Measurements from ENCODE around the gene MAGEA2B. TPM values are rescaled to one million over a fixed set of nuclear protein-coding genes. Genes with fewer than 3 reads are reported as not detected.
"Not testable (repeated sequence)": the region's sequence is repeated elsewhere in the genome, so short reads cannot be mapped to it uniquely, and the experiment has no call there.

Gene MAGEA2B
- total and polyA plus RNA-seq, 2 of the 4 experiments (the other 2 are of a cell fraction) = not detected

DNA sequence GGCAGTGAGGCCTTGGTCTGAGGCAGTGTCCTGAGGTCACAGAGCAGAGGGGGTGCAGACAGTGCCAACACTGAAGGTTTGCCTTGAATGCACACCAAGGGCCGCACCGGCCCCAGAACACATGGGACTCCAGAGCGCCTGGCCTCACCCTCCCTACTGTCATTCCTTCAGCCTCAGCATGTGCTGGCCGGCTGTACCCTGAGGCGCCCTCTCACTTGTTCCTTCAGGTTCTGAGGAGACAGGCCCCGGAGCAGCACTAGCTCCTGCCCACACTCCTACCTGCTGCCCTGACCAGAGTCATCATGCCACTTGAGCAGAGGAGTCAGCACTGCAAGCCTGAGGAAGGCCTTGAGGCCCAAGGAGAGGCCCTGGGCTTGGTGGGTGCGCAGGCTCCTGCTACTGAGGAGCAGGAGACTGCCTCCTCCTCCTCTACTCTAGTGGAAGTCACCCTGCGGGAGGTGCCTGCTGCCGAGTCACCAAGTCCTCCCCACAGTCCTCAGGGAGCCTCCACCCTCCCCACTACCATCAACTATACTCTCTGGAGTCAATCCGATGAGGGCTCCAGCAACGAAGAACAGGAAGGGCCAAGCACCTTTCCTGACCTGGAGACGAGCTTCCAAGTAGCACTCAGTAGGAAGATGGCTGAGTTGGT is 21.6 kb downstream of the MAGEA2B start:
- H3K4me3 ChIP-seq (ENCODE audit: insufficient read depth, low read depth, low read length) = no peak overlapping the region
- no peak overlapping the region for H2AK5ac ChIP-seq (ENCODE audit: low read depth, low read length)
- no peak overlapping the region for H3K4me2 ChIP-seq (ENCODE audit: low read depth, low read length)
- no peak for ATAC-seq (ENCODE audit: low read depth)
- no peak overlapping the region for H2BK5ac ChIP-seq (ENCODE audit: low read depth, low read length, poor library complexity, severe bottlenecking)
- H3K56ac ChIP-seq (ENCODE audit: extremely low read depth, insufficient read depth, low read length) = no peak overlapping the region
- BruUV-seq (replicated peaks) = no TSS peak
- no peak overlapping the region for H2BK15ac ChIP-seq (ENCODE audit: low read depth, low read length)
- H3K18ac ChIP-seq (ENCODE audit: low read depth, low read length) = no peak overlapping the region
- no peak overlapping the region for H3K9ac ChIP-seq (ENCODE audit: low read depth, low read length)
- dilution Hi-C loops (cut with HindIII; ENCODE audit: low sequenced_read_pairs, unreplicated experiment) = no loop called here
- H3K36me3 ChIP-seq (ENCODE audit: control insufficient read depth, insufficient read depth, low read length) = no peaks in the 10 kb centered on the region
- H3K27ac ChIP-seq (ENCODE audit: insufficient read depth, low read length) = no peak overlapping the region
- no peak overlapping the region for H2BK120ac ChIP-seq (ENCODE audit: low read depth, low read length)
- in situ Hi-C loops (cut with MboI; ENCODE audit: low sequenced_read_pairs) = no loop called here
- H4K91ac ChIP-seq (ENCODE audit: insufficient read depth, low read depth, low read length) = no peak overlapping the region
- H3K14ac ChIP-seq (replicated peaks; ENCODE audit: low read depth, low read length) = no peak overlapping the region
- H2BK20ac ChIP-seq (ENCODE audit: low read depth, low read length) = no peak overlapping the region
- no peaks in the 10 kb centered on the region; the same call in 1 of the 2 replicates for H3K9me3 ChIP-seq (ENCODE audit: control insufficient read depth, insufficient read depth, low read length)
- CTCF ChIA-PET = no interaction called here
- H4K8ac ChIP-seq (ENCODE audit: low read depth in 2 of 2, low read length in 2 of 2) = no peak overlapping the region
- H4K5ac ChIP-seq (ENCODE audit: low read depth, low read length) = no peak overlapping the region
- H2AK9ac ChIP-seq (replicated peaks; ENCODE audit: low read depth, low read length, poor library complexity) = no peak overlapping the region
- H3K27me3 ChIP-seq (ENCODE audit: control insufficient read depth, insufficient read depth, low read length) = no peaks in the 10 kb centered on the region
- H2AFZ ChIP-seq (replicated peaks; ENCODE audit: low read length, poor library complexity) = no peak overlapping the region
- WGBS, 2 experiments (ENCODE audit: extremely low coverage in 2 of 2, insufficient read length in 1 of 2) = 72% methylated on average over 5 of the region's 12 CpGs; no CpG with 5 or more reads in 1 of the 2 experiments
- DNase-seq = no peak
- no peaks in the 10 kb centered on the region for H4K20me1 ChIP-seq (ENCODE audit: insufficient read depth, low read length)
- H3K9me1 ChIP-seq (ENCODE audit: insufficient read depth, low read length) = no peaks in the 10 kb centered on the region
- H3K4ac ChIP-seq (ENCODE audit: low read depth, low read length) = no peak overlapping the region
- H3K79me1 ChIP-seq (ENCODE audit: low read depth in 1 of 2, low read length in 2 of 2) = no peaks in the 10 kb centered on the region
- POLR2A ChIA-PET (ENCODE audit: unreplicated experiment) = no interaction called here
- H3K4me1 ChIP-seq (ENCODE audit: control insufficient read depth, insufficient read depth, low read length) = no peaks in the 10 kb centered on the region
- H3K23ac ChIP-seq (ENCODE audit: low read depth, low read length) = no peak overlapping the region
- TF ChIP-seq MAFK (IDR thresholded peaks at IDR 0.05; ENCODE audit: low read depth, low read length) (no peak), SMC3 (IDR thresholded peaks at IDR 0.05; ENCODE audit: low read depth, low read length) (no peak), CHD1 (IDR thresholded peaks at IDR 0.05; ENCODE audit: low read depth, low read length) (no peak), CEBPB (IDR thresholded peaks at IDR 0.05; ENCODE audit: low read depth, low read length) (no peak), USF2 (IDR thresholded peaks at IDR 0.05; ENCODE audit: low read depth, low read length) (no peak), POLR2A (IDR thresholded peaks at IDR 0.05; ENCODE audit: low read depth, low read length) (no peak)
- intact Hi-C loops (cut with micrococcal nuclease) = no loop called here

DNA sequence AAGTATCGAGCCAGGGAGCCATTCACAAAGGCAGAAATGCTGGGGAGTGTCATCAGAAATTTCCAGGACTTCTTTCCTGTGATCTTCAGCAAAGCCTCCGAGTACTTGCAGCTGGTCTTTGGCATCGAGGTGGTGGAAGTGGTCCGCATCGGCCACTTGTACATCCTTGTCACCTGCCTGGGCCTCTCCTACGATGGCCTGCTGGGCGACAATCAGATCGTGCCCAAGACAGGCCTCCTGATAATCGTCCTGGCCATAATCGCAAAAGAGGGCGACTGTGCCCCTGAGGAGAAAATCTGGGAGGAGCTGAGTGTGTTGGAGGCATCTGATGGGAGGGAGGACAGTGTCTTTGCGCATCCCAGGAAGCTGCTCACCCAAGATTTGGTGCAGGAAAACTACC is 22.1 kb downstream of the MAGEA2B start:
- H2AFZ ChIP-seq (replicated peaks; ENCODE audit: low read length, poor library complexity); H4K5ac ChIP-seq (ENCODE audit: low read depth, low read length); H3K4me3 ChIP-seq (ENCODE audit: insufficient read depth, low read depth, low read length); BruUV-seq (replicated peaks); POLR2A ChIA-PET (ENCODE audit: unreplicated experiment); dilution Hi-C loops (cut with HindIII; ENCODE audit: low sequenced_read_pairs, unreplicated experiment); H3K9ac ChIP-seq (ENCODE audit: low read depth, low read length); H2BK15ac ChIP-seq (ENCODE audit: low read depth, low read length); H2BK20ac ChIP-seq (ENCODE audit: low read depth, low read length); H4K20me1 ChIP-seq (ENCODE audit: insufficient read depth, low read length); DNase-seq; H3K9me1 ChIP-seq (ENCODE audit: insufficient read depth, low read length); H2BK5ac ChIP-seq (ENCODE audit: low read depth, low read length, poor library complexity, severe bottlenecking); H3K18ac ChIP-seq (ENCODE audit: low read depth, low read length); H2BK120ac ChIP-seq (ENCODE audit: low read depth, low read length); CTCF ChIA-PET; H3K56ac ChIP-seq (ENCODE audit: extremely low read depth, insufficient read depth, low read length); H3K23ac ChIP-seq (ENCODE audit: low read depth, low read length); H2AK5ac ChIP-seq (ENCODE audit: low read depth, low read length); H3K9me3 ChIP-seq (ENCODE audit: control insufficient read depth, insufficient read depth, low read length); H3K79me1 ChIP-seq (ENCODE audit: low read depth in 1 of 2, low read length in 2 of 2); H4K91ac ChIP-seq (ENCODE audit: insufficient read depth, low read depth, low read length); ATAC-seq (ENCODE audit: low read depth); H3K14ac ChIP-seq (replicated peaks; ENCODE audit: low read depth, low read length); H3K4me2 ChIP-seq (ENCODE audit: low read depth, low read length); H3K27me3 ChIP-seq (ENCODE audit: control insufficient read depth, insufficient read depth, low read length); H3K4me1 ChIP-seq (ENCODE audit: control insufficient read depth, insufficient read depth, low read length); in situ Hi-C loops (cut with MboI; ENCODE audit: low sequenced_read_pairs); H2AK9ac ChIP-seq (replicated peaks; ENCODE audit: low read depth, low read length, poor library complexity); H4K8ac ChIP-seq (ENCODE audit: low read depth in 2 of 2, low read length in 2 of 2); H3K27ac ChIP-seq (ENCODE audit: insufficient read depth, low read length); intact Hi-C loops (cut with micrococcal nuclease); H3K36me3 ChIP-seq (ENCODE audit: control insufficient read depth, insufficient read depth, low read length); H3K4ac ChIP-seq (ENCODE audit: low read depth, low read length): not testable (repeated sequence)
- WGBS, 2 experiments (ENCODE audit: extremely low coverage in 2 of 2, insufficient read length in 1 of 2) = 61% methylated on average over 10 of the region's 12 CpGs; no CpG with 5 or more reads in 1 of the 2 experiments
